HG03045 (cell line): ENCODE measurements around the gene CALR3.
"Not testable (repeated sequence)": the region's sequence is repeated elsewhere in the genome, so short reads cannot be mapped to it uniquely, and the experiment has no call there.

Source experiments
- ATAC-seq: cut with Tn5 transposase; IDR thresholded peaks from one replicate; pipeline ENCODE4 v1.9.1; 2021; ENCODE audit warnings: mild to moderate bottlenecking, moderate library complexity; ENCODE audit not compliant: unreplicated experiment

The CALR3 gene

DNA sequence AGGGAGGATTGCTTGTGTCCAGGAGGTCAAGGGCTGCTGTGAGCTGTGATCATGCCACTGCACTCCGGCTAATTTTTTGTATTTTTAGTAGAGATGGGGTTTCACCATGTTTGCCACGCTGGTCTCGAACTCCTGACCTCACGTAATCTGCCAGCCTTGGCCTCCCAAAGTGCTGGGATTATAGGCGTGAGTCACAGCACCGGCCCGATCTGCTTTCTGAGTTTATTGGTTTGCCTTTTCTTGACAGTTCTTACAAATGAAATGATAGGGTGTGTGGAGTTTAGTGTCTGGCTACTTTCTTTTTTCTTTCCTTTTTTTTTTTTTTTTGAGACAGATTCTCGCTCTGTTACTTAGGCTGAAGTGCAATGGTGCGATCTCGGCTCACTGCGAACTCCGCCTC is 1.1 kb upstream of the CALR3 start:
- no peak for ATAC-seq

DNA sequence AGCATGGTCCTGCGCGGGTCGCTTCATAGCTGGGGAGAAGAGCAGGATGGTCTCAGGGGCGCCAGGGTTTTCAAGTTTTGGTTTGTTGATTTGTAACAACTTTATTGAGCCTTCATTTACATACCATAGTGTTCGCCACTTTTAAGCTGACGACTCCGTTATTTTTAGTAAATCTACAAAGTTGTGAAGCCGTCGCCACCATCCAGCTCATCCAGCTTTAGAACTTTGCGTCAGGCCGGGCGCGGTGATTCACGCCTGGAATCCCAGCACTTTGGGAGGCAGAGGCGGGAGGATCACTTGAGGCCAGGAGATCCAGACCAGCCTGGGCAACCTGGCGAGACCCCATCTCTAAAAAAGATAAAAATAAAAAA is 631 bp upstream of the CALR3 start:
- no peak for ATAC-seq

DNA sequence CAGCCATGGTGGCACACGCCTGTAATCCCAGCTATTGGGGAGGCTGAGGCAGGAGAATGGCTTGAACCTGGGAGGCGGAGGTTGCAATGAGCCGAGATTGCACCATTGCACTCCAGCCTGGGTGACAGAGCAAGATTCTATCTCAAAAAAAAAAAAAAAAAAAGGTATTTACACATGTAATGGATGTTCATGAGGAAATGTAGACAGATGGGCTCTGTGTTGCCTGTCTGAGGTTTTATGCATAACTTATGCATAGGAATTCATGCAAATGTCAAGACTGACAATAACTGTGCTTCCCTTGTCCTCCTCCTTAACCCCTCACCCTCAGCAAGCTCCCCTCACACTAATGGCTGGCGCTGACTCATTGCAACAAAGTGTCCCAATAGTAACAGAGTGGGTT is 9.5 kb downstream of the CALR3 start:
- ATAC-seq = not testable (repeated sequence)

DNA sequence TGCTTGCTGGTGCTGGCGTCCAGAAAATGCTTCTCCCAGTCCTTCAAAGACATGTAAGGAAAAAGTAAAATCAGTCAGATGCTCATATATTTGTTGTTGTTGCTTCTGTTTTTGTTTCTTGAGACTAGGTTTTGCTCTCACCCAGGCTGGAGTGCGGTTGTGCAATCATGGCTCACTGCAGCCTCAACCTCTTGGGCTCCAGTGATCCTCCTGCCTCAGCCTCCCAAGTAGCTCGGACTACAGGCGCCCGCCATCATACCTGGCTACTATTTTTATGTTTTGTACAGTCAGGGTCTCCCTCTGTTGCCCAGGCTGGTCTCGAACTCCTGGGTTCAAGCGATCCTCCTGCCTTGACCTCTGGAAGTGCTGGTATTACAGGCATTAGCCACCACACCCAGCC is 13.2 kb downstream of the CALR3 start:
- no peak for ATAC-seq

DNA sequence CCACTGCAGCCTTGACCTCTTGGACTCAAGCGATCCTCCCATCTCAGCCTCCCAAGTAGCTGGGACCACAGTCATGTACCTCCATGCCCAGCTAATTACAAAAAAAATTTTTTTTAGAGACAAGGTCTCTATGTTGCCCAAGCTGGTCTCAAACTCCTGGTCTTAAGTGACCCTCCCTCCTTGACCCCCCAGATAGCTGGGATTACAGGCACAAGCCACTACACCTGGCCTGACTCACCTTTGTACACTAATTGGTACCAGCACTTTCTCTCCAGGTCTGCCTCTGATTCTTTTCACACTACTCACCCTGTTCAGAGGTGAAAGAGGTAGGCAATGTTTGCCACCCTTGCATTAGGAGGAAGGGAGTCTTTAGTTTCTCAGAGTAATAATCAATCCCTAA is 18.7 kb downstream of the CALR3 start:
- ATAC-seq = no peak

DNA sequence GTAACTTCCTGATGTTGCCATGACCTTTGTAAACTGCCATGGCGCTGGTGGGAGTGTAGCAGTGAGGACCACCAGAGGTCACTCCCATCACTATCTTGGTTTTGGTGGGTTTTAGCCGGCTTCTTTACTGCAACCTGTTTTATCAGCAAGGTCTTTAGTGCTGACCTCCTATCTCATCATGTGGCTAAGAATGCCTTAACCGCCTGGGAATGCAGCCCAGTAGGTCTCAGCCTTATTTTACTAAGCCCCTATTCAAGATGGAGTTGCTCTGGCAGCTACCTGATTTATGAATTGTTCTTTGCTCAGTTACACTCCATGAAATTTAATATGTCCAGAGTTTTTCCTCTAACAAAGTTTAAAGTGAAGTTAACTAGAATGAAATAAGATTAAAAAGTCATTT is 19.6 kb downstream of the CALR3 start:
- ATAC-seq = no peak

DNA sequence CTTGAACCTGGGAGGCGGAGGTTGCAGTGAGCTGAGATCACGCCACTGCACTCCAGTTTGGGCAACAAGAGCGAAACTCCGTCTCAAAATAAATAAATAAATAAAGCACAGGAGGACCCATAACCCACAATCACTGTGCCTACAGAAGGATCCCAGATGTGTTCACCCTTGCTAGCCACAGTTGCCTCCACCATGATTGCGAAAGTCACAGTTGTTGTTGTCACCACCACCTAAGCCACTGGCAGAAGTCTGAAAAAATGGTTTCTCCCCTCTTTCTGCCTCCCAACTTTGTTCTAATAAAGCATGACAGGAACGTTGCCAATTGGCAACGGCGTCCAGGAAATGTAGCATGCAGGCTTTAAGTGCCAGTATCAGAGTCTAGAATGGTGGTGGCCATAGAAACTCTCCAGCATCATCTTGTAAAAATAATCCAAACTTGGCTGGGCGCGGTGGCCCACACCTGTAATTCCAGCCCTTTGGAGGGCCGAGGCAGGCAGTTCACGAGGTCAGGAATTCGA is 22.0 kb downstream of the CALR3 start:
- no peak for ATAC-seq

DNA sequence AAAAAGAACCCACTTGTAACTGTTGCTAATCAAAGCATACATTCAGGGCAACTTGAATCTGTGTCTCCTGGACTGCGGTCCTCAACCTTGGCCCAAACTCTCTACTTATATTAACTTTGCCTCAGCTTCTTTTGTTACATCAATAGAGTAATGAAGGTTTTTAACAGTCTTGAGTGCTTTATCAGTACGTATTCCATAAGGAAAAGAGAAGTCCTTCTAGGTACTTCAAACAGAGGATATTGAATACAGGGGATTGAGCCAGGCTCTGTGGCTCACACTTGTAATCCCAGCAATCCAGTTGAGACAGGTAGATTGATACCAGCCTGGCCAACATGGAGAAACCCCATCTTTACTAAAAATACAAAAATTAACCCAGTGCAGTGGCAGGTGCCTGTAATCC is 23.0 kb downstream of the CALR3 start:
- no peak for ATAC-seq

DNA sequence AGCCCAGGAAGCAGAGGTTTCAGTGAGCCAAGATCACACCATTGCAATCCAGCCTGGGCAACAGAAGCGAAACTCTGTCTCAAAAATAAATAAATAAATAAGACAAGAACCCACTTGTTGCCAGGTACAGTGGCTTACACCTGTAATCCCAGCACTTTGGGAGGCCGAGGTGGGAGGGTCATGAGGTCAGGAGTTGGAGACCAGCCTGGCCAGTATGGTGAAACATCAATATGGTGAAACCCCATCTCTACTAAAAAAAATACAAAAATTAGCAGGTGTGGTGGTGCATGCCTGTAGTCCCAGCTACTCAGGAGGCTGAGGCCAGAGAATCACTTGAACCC is 23.4 kb downstream of the CALR3 start:
- ATAC-seq = not testable (repeated sequence)

DNA sequence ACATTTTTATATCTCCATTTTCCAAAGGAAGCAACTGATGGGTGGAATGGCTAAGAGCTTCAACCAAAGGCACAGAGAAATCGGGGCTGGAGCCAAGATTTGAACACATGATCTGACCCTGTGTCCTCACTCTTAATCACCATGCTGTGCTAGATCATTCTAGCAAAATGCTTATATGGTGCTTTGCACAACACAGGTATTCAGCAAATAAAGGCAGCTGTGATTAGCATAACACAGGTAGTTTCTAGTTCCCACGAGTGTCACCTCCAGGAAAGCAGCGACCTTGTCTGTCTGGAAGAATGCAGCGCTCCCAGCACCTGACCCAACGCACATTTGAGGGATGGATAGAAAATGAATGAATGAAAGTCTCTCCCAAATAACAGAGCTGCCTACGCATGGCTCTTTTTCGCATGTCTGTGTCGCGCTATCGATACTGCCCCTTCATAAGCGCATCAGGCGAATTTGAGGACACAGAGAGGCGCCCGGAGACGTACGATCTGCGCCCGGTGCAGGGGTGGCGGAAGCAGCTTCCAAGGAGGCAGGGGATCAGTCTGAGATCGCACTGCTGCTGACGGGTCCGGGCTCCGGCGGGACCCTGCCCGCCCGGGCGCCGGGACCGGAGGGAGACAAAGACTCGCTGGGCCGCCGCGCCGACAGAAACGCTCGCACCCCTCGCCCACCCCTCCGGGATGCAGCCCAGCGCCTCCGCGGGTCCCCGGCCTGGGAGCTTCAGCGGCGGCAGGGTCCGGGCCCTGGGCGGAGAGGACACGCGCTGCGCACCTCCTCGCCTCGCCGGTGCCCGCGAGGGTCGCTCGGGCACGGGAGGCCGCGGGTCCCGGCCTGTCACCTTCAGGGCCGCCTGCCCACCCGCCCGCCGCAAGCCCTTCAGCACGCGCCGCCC is 24.8 kb downstream of the CALR3 start:
- peak; percentile 30 for ATAC-seq

DNA sequence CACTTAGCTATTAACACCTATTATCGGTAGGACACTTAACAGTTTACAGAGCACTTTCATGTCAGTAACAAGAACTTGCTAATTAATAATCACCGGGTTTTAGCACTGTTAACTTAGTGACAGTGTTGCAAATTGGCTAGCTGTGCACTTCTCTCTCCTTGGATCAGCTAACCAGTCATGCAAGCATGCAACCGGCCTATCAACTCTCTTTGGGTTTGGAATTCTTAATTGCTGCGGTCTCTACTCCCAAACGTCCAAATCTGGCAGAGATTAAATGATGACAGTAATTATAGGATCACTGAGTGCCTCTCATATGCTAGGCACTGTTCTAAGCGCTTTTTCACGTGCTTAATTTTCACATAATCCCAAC is 25.4 kb downstream of the CALR3 start:
- ATAC-seq = no peak

DNA sequence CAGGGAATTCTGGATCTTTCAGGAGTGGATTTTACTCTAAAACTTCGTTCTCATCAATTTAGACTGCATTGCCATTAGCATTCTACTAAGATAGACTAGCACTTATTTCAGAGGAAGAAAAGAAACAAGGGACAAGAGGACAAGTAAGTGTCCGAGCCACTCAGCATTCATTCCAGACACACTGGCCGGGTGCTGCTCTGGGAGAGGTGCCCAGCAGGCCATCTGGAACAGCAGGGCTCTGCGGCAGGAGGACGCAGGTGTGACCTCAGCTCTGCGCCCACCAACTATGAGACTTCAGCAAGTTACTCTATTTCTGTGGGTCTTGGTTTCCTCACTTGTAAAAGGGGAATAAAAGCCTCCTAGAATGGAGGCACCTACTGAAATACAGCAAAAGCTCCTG is 28.4 kb downstream of the CALR3 start:
- ATAC-seq = no peak

DNA sequence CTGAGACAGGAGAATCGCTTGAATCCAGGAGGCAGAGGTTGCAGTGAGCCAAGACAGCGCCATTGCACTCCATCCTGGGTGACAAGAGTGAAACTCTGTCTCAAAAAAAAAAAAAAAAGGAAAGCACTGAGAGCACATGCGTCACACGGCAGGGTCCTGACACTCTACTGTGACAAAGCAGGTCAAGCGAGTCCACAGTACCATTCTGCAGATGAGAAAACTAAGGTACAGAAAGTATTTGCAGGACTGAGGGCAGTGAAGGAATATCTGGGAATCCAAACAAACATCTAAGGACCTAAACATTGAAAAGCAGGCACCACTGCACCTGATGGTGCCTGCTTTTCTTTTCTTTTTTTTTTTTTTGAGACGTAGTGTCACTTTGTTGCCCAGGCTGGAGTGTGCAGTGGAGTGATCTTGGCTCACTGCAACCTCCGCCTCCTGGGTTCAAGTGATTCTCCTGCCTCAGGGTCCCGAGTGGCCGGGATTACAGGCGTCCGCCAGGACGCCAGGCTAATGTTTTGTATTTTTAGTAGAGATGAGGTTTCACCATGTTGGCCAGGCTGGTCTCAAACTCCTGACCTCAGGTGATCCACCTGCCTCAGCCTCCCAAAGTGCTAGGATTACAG is 29.1 kb downstream of the CALR3 start:
- not testable (repeated sequence) for ATAC-seq

DNA sequence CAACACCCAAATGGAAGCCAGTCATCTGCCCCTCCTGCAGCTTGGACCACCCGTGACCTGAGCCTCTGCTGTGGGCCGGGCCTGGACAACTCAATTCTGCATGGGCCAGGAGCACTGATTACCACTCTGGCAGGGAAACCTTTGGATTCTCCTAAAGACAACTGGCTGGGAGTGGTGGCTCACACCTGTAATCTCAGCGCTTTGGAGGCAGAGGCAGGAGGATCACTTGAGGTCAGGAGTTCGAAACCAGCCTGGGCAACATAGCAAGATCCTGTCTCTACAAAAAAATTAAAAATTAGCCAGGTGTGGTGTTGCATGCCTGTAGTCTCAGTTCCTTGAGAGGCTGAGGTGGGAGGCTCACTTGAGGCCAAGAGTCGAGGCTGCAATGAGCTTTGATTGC is 30.7 kb downstream of the CALR3 start:
- no peak for ATAC-seq

DNA sequence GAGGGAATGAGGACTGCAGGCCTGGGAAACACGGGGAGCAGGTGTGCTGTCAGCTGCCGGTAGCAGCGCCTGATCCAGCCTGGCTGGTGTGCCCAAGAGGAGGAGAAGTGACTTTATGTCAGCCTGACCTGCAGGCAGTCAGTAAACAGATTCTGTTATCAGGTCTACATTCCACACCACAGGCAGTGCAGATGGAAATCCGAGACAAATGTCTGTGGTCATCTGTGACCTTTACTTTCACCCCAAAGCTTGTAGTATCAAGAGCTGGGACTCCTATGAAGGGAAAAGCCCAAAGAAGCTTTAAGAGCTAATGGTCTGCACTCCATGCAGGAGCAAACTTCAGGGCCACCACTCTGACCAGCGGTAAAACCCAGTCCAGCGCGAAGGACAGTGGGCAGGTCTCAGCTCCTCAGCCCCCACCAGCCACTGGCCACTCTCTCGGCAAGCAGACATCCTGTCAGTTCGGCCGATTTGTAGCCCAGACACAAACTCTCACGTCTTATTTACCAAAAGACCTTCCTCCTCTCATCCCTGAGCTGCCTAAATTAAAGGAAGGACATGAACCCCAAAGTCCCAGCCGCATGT is 31.9 kb downstream of the CALR3 start:
- ATAC-seq = no peak

DNA sequence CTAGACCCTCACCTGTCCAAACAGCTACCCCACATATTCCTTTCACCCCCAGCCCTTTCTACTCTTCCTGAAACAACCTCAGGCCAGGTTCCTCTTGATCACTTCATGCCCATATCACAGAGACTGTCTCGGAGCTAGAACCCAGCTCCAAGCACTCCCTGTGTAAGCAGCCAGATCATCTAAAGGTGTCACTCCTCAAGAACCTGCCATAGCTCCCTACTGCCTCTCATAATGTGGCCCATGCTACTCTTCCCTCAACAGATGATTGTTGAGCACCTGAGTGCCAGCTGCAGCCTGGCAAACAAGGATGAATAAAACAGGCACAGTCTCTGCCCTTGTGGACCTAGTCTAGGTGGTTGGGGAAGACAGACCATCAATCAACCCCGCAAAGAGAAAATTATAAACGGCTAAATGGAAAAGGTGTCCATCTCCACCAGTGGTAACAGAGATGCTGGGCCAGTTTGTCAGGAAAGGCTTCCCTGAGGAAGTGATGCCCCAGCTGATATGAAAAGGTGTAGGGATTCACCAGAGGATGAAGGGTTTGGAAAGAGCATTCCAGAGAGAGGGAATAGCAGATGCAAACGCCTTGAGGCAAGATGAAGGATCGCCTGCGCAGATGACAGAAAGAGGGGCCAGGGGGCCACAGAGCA is 32.5 kb downstream of the CALR3 start:
- no peak for ATAC-seq

DNA sequence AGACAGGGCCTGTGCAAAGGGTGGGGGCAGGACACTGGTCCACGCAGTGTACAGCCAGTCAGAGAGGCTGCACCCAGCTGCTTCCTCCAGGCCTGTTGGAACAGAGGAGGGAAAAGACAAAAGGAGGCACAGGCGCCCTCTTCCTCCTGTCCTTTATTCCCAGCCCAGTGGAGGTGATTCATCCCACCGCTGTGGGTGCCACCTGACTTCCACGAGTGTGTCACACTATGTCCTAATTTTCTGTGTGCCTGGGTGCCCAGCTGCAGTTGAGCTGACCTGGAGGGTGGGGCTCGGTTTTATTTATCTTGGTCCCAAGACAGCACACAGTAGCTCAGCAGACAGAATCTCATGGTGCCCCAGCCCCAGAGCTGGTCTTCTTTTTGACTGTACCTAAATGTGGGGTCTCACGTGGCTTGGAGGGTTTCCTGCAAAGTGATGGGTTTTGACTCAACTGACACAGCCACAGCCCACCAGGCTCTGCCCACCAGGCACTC is 33.2 kb downstream of the CALR3 start:
- no peak for ATAC-seq

DNA sequence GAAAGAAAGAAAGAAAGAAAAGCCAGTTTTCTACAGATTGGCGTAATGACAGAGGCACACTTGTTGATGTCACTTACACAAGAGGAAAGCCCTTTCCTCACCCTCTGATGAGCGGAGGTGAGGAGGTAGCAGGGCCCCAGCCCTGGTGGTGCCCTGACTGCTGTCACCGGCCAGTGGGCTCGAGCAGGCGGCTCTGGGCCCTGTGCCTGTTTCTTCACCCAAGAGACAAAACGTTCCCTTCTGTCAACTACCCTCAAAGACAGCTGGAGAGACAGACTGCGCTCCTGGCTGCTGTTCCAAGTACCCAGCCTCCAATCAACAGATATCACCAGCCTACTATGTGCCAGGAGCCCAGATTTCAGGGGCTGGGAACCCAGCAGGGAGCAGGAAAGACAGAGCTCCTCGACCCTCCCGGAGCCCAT is 34.3 kb downstream of the CALR3 start:
- ATAC-seq = no peak

DNA sequence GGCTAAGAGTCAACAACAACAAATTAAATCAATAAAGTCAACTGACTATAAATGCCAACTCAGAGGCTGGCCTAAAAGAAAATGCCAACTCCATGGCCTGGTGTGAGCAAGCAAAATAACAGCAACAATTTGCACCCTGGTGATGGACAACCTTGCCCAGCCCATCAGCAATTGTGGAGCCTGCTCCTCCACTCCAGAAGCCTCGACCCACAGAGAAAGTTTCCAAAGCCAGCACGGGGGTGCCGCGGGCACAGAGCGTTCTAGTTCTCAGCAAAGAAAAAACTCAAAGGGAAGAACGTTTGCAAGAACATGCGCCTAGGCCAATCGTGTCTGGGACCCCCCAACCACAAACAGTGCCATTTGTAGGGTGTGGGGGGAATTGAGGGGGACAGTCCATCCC is 35.5 kb downstream of the CALR3 start:
- ATAC-seq = no peak

DNA sequence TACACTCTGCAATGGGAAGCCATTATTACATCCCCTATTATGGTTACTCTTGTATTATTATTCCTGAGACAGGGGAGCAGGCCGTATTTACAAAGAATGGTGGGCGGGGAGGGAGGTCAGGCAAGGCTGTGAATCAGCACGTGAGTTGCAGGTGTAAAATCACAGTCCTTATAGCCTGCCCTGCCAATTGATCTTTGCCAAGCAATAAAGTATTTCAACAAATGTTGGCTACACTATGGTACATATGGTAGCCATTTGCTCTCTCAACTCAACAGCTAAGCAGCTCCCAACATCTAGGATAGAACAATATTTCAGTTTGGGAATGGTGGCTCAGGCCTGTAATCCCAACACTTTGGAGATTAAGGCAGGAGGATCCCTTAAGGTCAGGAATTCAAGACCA is 36.3 kb downstream of the CALR3 start:
- no peak for ATAC-seq
